Smooth muscle cell (in vitro differentiated cells): ENCODE data around the gene DTNBP1. TPM values are rescaled to one million over a fixed set of nuclear protein-coding genes. Genes with fewer than 3 reads are reported as not detected.

Experiments
- DNase-seq: peaks from one replicate; lab custom pipeline; 2025; ENCODE audit not compliant: unreplicated experiment; lab: John Stamatoyannopoulos, UW
- H2AFZ ChIP-seq: fragments of 200-600 bp; sonication (generic); 2 replicates; pipeline ENCODE4 v1.6.0; 2016; ENCODE audit warnings: antibody characterized with exemption, low read depth, mild to moderate bottlenecking
- H3F3A ChIP-seq: fragments of 200-600 bp; sonication (generic); 2 replicates; pipeline ENCODE4 v1.6.0; 2017; ENCODE audit warnings: antibody characterized with exemption, low read depth
- H3K27ac ChIP-seq: fragments of 200-600 bp; sonication (generic); 2 replicates; pipeline ENCODE4 v1.5.1; 2016; ENCODE audit warnings: low read depth, mild to moderate bottlenecking
- H3K27me3 ChIP-seq: fragments of 200-600 bp; sonication (generic); 2 replicates; pipeline ENCODE4 v1.6.1; 2016; ENCODE audit warnings: low read depth, mild to moderate bottlenecking
- H3K36me3 ChIP-seq: fragments of 200-600 bp; sonication (generic); 2 replicates; pipeline ENCODE4 v1.5.1; 2016; ENCODE audit warnings: low read depth
- H3K4me1 ChIP-seq: fragments of 200-600 bp; sonication (generic); 2 replicates; pipeline ENCODE4 v1.5.1; 2016; ENCODE audit warnings: low read depth
- H3K4me2 ChIP-seq: fragments of 200-600 bp; sonication (generic); 2 replicates; pipeline ENCODE4 v1.6.0; 2016; ENCODE audit warnings: mild to moderate bottlenecking
- H3K4me3 ChIP-seq: fragments of 200-600 bp; sonication (generic); 2 replicates; pipeline ENCODE4 v1.5.1; 2016; ENCODE audit warnings: mild to moderate bottlenecking
- H3K79me2 ChIP-seq: fragments of 200-600 bp; sonication (generic); 2 replicates; pipeline ENCODE4 v1.6.0; 2016; ENCODE audit warnings: low read depth, mild to moderate bottlenecking
- H3K9ac ChIP-seq: fragments of 200-600 bp; sonication (generic); 2 replicates; pipeline ENCODE4 v1.6.0; 2016; ENCODE audit warnings: low read depth
- H3K9me3 ChIP-seq: fragments of 200-600 bp; sonication (generic); replicated peaks from 2 replicates; pipeline ENCODE4 v1.5.1; 2016; ENCODE audit warnings: low read depth
- H4K20me1 ChIP-seq: fragments of 200-600 bp; sonication (generic); 2 replicates; pipeline ENCODE4 v1.6.0; 2016; ENCODE audit warnings: low read depth
- CTCF ChIP-seq: fragments of 200-600 bp; sonication (generic); IDR thresholded peaks from 2 replicates; pipeline ENCODE4 v1.5.1; 2017; ENCODE audit warnings: borderline replicate concordance, mild to moderate bottlenecking, antibody characterized with exemption; ENCODE audit not compliant: insufficient read depth, poor library complexity, severe bottlenecking
- WGBS: methylation state at CpG from one replicate; pipeline ENCODE4 v1.1.7; 2016; ENCODE audit warnings: low lambda C conversion rate; 5-methylcytosine and 5-hydroxymethylcytosine counted together
- polyA plus RNA-seq: library from polyadenylated mRNA; unstranded; fragments of >200 nt; fragmentation: Nextera tagmentation; extraction: Ambion mirVana; gene quantifications from 2 replicates; pipeline ENCODE4 v1.2.1, GENCODE V29; 2016
- total RNA-seq: library from RNA; depleted of rRNA; stranded (reverse); fragments of >200 nt; gene quantifications from 2 replicates; pipeline ENCODE4 v1.2.3, GENCODE V29; 2014

The DTNBP1 gene
- total and polyA plus RNA-seq, 2 experiments from 2014 or later, result 11.9 to 24.2 TPM

- H3K4me1 ChIP-seq, result peaks cover 5% of the 10 kb centered on the region
- no peaks in the 10 kb centered on the region for H3K27me3 ChIP-seq
- no peaks in the 10 kb centered on the region for H3K79me2 ChIP-seq
- TF ChIP-seq CTCF, result no peak
- no peak overlapping the region for H3K27ac ChIP-seq
- H4K20me1 ChIP-seq, result no peaks in the 10 kb centered on the region
- no peak overlapping the region for H3K4me3 ChIP-seq
- H3K9ac ChIP-seq, result no peak overlapping the region
- H2AFZ ChIP-seq, result no peak overlapping the region
- H3F3A ChIP-seq, result no peaks in the 10 kb centered on the region
- DNase-seq, result no peak
- no peaks in the 10 kb centered on the region for H3K9me3 ChIP-seq
- 100% methylated on average over 1 of the region's 1 CpG for WGBS
- H3K36me3 ChIP-seq, result no peaks in the 10 kb centered on the region
- no peak overlapping the region for H3K4me2 ChIP-seq
Measured at GRCh38 chr6:15556711-15557110, 106.1 kb downstream of the DTNBP1 start.

- Histone ChIP-seq H2AFZ (no peak overlapping the region), H3K27ac (no peak overlapping the region), H3K4me1 (peaks cover 5% of the 10 kb centered on the region), H3K9ac (no peak overlapping the region), H4K20me1 (no peaks in the 10 kb centered on the region), H3K4me2 (no peak overlapping the region), H3K9me3 (no peaks in the 10 kb centered on the region), H3K27me3 (no peaks in the 10 kb centered on the region), H3K79me2 (no peaks in the 10 kb centered on the region), H3K4me3 (no peak overlapping the region), H3K36me3 (no peaks in the 10 kb centered on the region), H3F3A (no peaks in the 10 kb centered on the region)
- TF ChIP-seq CTCF, result no peak
- DNase-seq, result no peak
- WGBS, result 87% methylated on average over 5 of the region's 5 CpGs
Measured at GRCh38 chr6:15555101-15556038, 107.5 kb downstream of the DTNBP1 start.

- Histone ChIP-seq H3K27me3 (no peaks in the 10 kb centered on the region), H4K20me1 (no peaks in the 10 kb centered on the region), H3K9me3 (no peaks in the 10 kb centered on the region), H3K79me2 (no peaks in the 10 kb centered on the region), H3K36me3 (no peaks in the 10 kb centered on the region), H3K4me1 (peaks cover 5% of the 10 kb centered on the region), H2AFZ (no peak overlapping the region), H3K4me2 (no peak overlapping the region), H3K4me3 (no peak overlapping the region), H3K27ac (no peak overlapping the region), H3K9ac (no peak overlapping the region), H3F3A (no peaks in the 10 kb centered on the region)
- DNase-seq, result no peak
- 96% methylated on average over 6 of the region's 6 CpGs for WGBS
- TF ChIP-seq CTCF, result no peak
Measured at GRCh38 chr6:15554728-15555100, 108.1 kb downstream of the DTNBP1 start.
